HG02938 (cell line): ENCODE results near the gene ATP11B.
A peak's percentile ranks its signal among the peaks of the same experiment; 100 is the strongest.

ENCODE experiments used
- ATAC-seq: cut with Tn5 transposase; IDR thresholded peaks from one replicate; pipeline ENCODE4 v1.9.1; 2021; ENCODE audit warnings: mild to moderate bottlenecking, moderate library complexity; ENCODE audit not compliant: unreplicated experiment

ATP11B gene

GRCh38 chr3:182947888-182948287 is 154.6 kb downstream of the ATP11B start:
- no peak for ATAC-seq

DNA sequence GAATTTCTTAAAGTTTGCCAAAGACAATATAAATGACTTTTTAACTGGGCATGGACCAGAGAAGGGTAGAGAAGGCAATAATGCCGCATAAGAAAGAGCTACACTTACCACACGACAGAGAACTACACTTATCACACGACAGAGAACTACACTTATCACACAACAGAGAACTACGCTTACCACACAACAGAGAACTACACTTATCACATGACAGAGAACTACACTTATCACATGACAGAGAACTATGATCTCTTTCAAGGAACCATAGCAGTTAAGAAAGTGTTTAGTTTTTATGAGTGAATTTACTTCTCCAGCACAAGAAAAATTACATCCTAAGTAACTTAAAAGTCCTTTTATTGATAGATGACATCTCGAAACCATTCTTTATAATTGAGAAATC is 155.0 kb downstream of the ATP11B start:
- ATAC-seq = no peak

- no peak for ATAC-seq
Measured at GRCh38 chr3:182949688-182950087, 156.4 kb downstream of the ATP11B start.

- ATAC-seq = peak; percentile 99
Measured at GRCh38 chr3:182954553-182955235, 161.4 kb downstream of the ATP11B start.

DNA sequence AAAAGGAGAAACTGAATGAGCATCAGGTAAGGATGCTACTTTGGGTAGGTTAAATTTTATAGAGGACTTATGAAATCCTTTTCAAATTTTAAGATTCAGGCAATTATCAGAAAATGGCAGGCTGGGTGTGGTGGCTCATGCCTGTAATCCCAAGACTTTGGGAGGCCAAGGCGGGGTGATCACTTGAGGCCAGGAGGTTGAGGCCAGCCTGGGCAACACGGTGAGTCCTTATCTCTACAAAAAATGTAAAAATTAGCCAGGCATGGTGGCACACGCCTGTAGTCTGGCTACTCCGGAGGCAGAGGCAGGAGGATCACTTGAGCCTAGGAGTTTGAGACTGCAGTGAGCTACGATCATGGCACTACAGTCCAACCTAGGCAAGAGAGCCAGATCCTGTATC is 163.9 kb downstream of the ATP11B start:
- no peak for ATAC-seq

DNA sequence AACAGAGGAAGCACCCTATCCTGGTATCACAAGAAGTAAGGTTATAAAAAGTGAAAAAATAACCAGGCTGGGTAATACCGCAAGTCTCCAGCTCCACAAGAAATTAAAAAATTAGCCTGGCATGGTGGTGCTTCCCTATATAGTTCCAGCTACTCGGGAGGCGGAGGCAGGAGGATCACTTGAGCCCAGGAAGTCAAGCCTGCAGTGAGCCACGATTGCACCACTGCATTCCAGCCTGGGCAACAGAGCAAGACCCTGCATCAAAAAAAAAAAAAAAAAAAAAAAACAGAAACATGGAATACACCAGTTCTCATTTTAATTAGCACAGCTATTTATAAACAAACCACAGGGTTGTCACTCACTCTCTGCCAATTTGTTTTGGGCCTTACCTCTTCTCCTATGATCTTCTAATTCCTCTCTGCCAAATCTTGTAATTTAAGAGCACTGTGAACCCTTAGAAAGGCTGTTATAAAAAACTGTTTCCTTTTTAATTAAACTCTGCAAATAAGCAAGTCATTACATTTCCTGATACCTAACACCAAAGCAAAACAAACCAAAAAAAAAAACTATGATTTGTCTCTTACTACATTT is 164.5 kb downstream of the ATP11B start:
- ATAC-seq = no peak

DNA sequence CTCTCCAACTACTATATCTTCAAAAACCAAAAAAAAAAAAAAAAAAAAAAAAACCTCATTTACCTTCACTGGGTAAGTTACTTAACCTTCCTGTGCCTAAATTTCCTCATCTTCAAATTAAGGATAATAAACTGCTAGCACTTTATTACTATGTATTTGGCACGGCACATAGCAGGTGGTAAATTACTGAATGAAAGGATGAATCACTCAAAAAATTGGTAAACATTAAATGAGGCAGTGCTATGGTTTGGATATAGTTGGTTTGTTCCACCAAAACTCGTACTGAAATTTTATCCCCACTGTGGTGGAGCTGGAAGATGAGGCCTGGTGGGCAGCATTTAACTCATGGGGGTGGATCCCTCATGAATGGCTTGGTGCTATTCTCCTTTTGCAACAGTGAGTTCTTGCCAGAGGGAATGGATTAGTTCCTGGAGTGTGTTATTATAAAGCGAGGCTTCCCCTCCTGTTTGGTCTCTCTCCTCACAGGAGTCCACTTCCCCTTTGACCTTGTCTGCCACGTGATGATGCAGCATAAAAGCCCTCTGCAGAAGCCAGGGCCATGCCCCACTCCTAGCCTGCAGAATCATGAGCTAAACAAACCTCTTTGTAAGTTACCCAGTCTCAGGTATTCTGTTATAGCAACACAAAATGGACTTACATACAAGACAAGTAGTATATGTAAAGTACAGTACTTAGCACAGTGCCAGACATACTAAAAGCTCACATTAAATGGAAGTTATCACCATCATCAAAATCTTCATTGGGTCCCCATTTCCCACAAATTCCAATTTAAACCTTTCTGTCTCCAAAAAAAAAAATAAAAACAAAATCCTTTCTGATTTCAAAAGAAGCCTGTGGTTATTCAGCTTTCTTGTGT is 166.4 kb downstream of the ATP11B start:
- ATAC-seq = no peak

DNA sequence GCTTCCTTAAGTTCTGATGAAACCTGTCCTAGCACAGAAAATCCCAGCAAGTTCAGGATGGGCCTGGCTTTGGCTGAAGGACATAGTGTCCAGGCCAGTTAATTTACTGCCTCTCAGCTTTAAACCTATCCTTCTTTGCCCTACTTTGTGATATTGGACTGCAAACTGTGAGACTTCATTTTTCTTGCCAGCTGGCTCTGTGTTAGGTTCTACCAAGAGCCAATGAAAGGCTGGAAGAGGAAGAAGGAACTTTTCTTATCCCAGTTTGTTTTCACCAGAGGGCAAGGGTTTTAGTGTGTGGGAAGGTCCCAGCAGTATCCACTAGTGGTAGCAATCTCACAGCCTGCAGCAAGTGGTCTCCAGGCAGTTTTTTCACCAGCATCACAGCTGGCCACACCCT is 168.9 kb downstream of the ATP11B start:
- ATAC-seq = no peak

GRCh38 chr3:182964179-182964578 is 170.9 kb downstream of the ATP11B start:
- ATAC-seq = no peak

DNA sequence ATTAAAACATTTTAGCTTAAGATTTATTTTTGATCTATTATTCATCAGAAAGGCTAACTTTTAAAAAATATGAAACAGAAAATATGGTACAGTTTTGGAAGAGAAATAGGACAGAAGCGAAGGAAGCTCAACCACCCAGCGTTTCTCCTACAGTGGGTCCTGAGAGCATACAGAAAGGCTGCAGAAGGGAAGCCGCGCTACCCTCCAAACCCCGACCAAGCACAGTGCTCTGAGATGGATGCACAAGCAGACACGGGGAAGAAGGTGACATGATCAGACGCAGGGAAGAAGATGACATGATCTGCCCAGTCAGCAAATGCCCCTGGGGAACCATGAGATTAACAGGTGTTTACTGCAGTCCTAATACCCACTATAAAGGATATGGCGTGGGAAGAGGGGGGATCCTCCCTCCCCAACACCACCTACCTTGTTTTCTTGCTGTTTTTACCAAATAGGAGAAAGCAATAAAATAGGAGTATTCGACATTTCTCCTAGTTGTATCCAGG is 172.6 kb downstream of the ATP11B start:
- no peak for ATAC-seq

GRCh38 chr3:182967218-182968204 is 174.2 kb downstream of the ATP11B start:
- peak; percentile 59 for ATAC-seq

DNA sequence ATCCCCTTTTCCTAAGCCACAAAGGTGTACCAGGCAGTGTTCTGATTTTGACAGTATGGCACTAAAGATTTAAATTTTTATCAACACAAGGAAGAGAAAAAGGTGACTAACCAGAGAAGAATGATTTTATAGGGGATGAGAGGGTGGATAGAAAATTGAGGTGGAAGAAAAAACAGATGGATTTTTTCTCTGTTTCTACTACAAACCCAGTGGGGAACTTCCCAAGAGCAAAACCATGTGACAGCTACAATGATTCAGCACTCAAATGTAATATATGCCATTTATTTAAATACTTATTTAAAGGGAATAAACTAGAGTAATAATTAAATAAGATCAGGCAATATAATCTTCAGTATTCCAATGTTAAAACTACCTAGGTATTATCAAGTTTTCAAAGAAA is 176.0 kb downstream of the ATP11B start:
- no peak for ATAC-seq

DNA sequence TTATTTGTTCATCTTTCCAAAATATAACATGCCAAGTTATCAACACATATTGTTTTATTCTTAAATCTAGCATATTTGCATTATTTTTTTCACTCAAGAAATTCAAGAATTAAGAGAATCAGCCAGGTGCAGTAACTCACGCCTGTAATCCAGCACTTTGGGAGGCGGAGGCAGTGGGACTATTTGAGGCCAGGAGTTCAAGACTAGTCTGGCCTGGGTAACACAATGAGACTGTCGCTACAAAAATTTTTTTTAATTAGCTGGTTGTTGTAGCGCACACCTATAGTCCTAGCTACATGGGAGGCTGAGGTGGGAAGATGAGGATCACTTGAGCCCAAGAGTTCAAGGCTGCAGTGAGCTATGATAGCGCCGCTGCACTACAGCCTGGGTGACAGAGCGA is 176.5 kb downstream of the ATP11B start:
- no peak for ATAC-seq

GRCh38 chr3:182970811-182971418 is 177.6 kb downstream of the ATP11B start:
- ATAC-seq = no peak
